ENCODE data around the gene SNX24. TPM values are rescaled to one million over a fixed set of nuclear protein-coding genes. Genes with fewer than 3 reads are reported as not detected.

The SNX24 gene
- polyA plus RNA-seq, 2 donors, result 29.5 to 49.6 TPM

DNA sequence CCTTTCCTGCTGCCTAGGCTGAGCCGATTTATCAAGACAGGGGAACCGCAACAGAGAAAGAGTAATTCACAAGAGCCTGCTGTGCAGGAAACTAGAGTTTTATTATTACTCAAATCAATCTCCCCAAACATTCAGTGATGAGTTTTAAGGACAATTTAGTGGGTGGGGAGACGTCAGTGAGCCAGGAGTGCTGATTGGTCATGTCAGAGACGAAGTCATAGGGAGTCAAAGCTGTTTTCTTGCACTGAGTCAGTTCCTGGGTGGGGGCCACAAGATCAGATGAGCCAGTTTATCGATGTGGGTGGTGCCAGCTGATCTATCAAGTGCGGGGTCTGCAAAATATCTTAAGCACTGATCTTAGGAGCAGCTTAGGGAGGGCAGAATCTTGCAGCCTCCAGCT lies 19.0 kb downstream of the SNX24 start:
- no peaks in the 10 kb centered on the region for H3K9me3 ChIP-seq (ENCODE audit: control insufficient read depth in 2 of 2, insufficient read depth in 1 of 2, low read depth in 1 of 2, low read length in 1 of 2)
- H3K4me3 ChIP-seq (ENCODE audit: low read depth in 1 of 2, low read length in 2 of 2), result no peak overlapping the region
- WGBS, 2 donors, result 85 to 86% methylated on average over 6 of the region's 6 CpGs

GRCh38 chr5:122864842-122865241 lies 19.4 kb downstream of the SNX24 start:
- no peaks in the 10 kb centered on the region for H3K27me3 ChIP-seq (ENCODE audit: control insufficient read depth in 1 of 2, insufficient read depth in 2 of 2, low read length in 2 of 2)
- H3K36me3 ChIP-seq (ENCODE audit: control insufficient read depth in 2 of 2, insufficient read depth in 2 of 2, low read length in 1 of 2), result peaks cover 2 to 4% of the 10 kb centered on the region in 2 donors
- H3K4me1 ChIP-seq (ENCODE audit: control insufficient read depth in 2 of 2, insufficient read depth in 2 of 2, low read length in 1 of 2), result no peaks in the 10 kb centered on the region
- H3K27ac ChIP-seq (ENCODE audit: low read depth in 2 of 2, low read length in 1 of 2), result no peak overlapping the region
- H3K9me3 ChIP-seq (ENCODE audit: control insufficient read depth in 2 of 2, insufficient read depth in 1 of 2, low read depth in 1 of 2, low read length in 1 of 2), result no peaks in the 10 kb centered on the region
- no peak overlapping the region for H3K4me3 ChIP-seq (ENCODE audit: low read depth in 1 of 2, low read length in 2 of 2)
- WGBS, 2 donors, result 93 to 95% methylated on average over 1 of the region's 1 CpG

More for the DNA sequence above, 19.0 kb downstream of the SNX24 start:
- H3K36me3 ChIP-seq (ENCODE audit: control insufficient read depth in 2 of 2, insufficient read depth in 2 of 2, low read length in 1 of 2), result peaks cover 2 to 4% of the 10 kb centered on the region in 2 donors
- H3K27ac ChIP-seq (ENCODE audit: low read depth in 2 of 2, low read length in 1 of 2), result no peak overlapping the region
- H3K27me3 ChIP-seq (ENCODE audit: control insufficient read depth in 1 of 2, insufficient read depth in 2 of 2, low read length in 2 of 2), result no peaks in the 10 kb centered on the region
- H3K4me1 ChIP-seq (ENCODE audit: control insufficient read depth in 2 of 2, insufficient read depth in 2 of 2, low read length in 1 of 2), result no peaks in the 10 kb centered on the region

GRCh38 chr5:122870219-122870856 lies 24.9 kb downstream of the SNX24 start:
- 78 to 86% methylated on average over 7 of the region's 7 CpGs for WGBS, 2 donors
- H3K4me1 ChIP-seq (ENCODE audit: control insufficient read depth in 2 of 2, insufficient read depth in 2 of 2, low read length in 1 of 2), result peaks cover 0 to 3% of the 10 kb centered on the region in 2 donors
- H3K27me3 ChIP-seq (ENCODE audit: control insufficient read depth in 1 of 2, insufficient read depth in 2 of 2, low read length in 2 of 2), result no peaks in the 10 kb centered on the region
- no peaks in the 10 kb centered on the region for H3K9me3 ChIP-seq (ENCODE audit: control insufficient read depth in 2 of 2, insufficient read depth in 1 of 2, low read depth in 1 of 2, low read length in 1 of 2)
- H3K36me3 ChIP-seq (ENCODE audit: control insufficient read depth in 2 of 2, insufficient read depth in 2 of 2, low read length in 1 of 2), result peaks cover 2 to 4% of the 10 kb centered on the region in 2 donors
- no peak overlapping the region for H3K4me3 ChIP-seq (ENCODE audit: low read depth in 1 of 2, low read length in 2 of 2)
- no peak overlapping the region for H3K27ac ChIP-seq (ENCODE audit: low read depth in 2 of 2, low read length in 1 of 2)

- Histone ChIP-seq H3K27ac (ENCODE audit: low read depth in 2 of 2, low read length in 1 of 2) (peak overlapping the region in 1 of 2 donors; percentile 42), H3K9me3 (ENCODE audit: control insufficient read depth in 2 of 2, insufficient read depth in 1 of 2, low read depth in 1 of 2, low read length in 1 of 2) (no peaks in the 10 kb centered on the region), H3K4me3 (ENCODE audit: low read depth in 1 of 2, low read length in 2 of 2) (no peak overlapping the region), H3K36me3 (ENCODE audit: control insufficient read depth in 2 of 2, insufficient read depth in 2 of 2, low read length in 1 of 2) (peaks cover 2 to 4% of the 10 kb centered on the region in 2 donors), H3K4me1 (ENCODE audit: control insufficient read depth in 2 of 2, insufficient read depth in 2 of 2, low read length in 1 of 2) (peaks cover 0 to 3% of the 10 kb centered on the region in 2 donors), H3K27me3 (ENCODE audit: control insufficient read depth in 1 of 2, insufficient read depth in 2 of 2, low read length in 2 of 2) (no peaks in the 10 kb centered on the region)
- WGBS, 2 donors, result 76 to 85% methylated on average over 8 of the region's 8 CpGs
Measured at GRCh38 chr5:122871661-122872060, 26.2 kb downstream of the SNX24 start.

- no peaks in the 10 kb centered on the region for H3K27me3 ChIP-seq (ENCODE audit: control insufficient read depth in 1 of 2, insufficient read depth in 2 of 2, low read length in 2 of 2)
- no peaks in the 10 kb centered on the region for H3K9me3 ChIP-seq (ENCODE audit: control insufficient read depth in 2 of 2, insufficient read depth in 1 of 2, low read depth in 1 of 2, low read length in 1 of 2)
- WGBS, 2 donors, result 75 to 77% methylated on average over 4 of the region's 4 CpGs
- peak overlapping the region in 1 of 2 donors; percentile 18 for H3K27ac ChIP-seq (ENCODE audit: low read depth in 2 of 2, low read length in 1 of 2)
- no peak overlapping the region for H3K4me3 ChIP-seq (ENCODE audit: low read depth in 1 of 2, low read length in 2 of 2)
- H3K4me1 ChIP-seq (ENCODE audit: control insufficient read depth in 2 of 2, insufficient read depth in 2 of 2, low read length in 1 of 2), result peaks cover 0 to 3% of the 10 kb centered on the region in 2 donors
- H3K36me3 ChIP-seq (ENCODE audit: control insufficient read depth in 2 of 2, insufficient read depth in 2 of 2, low read length in 1 of 2), result peaks cover 0 to 3% of the 10 kb centered on the region in 2 donors
Measured at GRCh38 chr5:122874179-122874875, 28.9 kb downstream of the SNX24 start.

DNA sequence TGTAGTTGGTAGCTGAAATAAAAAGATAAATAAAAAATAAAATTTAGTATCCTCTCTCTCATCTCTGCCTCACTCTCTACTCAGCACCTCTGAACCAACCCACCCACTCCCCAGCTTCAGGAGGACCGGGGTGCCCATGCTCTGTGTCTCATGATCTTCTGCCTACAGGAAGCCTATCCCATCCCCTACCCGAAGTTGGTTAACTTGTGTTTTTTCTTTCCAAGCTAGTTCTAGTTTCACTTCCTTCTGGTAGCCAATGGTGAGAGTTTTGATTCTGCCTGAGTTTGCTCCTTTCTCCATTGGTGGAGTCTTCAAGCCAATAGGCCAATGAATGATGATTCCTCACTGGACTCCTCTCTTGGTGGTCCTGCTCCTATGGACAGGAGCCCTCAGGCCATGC lies 32.1 kb downstream of the SNX24 start:
- H3K4me3 ChIP-seq (ENCODE audit: low read depth in 1 of 2, low read length in 2 of 2), result no peak overlapping the region
- H3K27ac ChIP-seq (ENCODE audit: low read depth in 2 of 2, low read length in 1 of 2), result no peak overlapping the region
- H3K9me3 ChIP-seq (ENCODE audit: control insufficient read depth in 2 of 2, insufficient read depth in 1 of 2, low read depth in 1 of 2, low read length in 1 of 2), result no peaks in the 10 kb centered on the region
- peaks cover 0 to 3% of the 10 kb centered on the region in 2 donors for H3K36me3 ChIP-seq (ENCODE audit: control insufficient read depth in 2 of 2, insufficient read depth in 2 of 2, low read length in 1 of 2)
- H3K27me3 ChIP-seq (ENCODE audit: control insufficient read depth in 1 of 2, insufficient read depth in 2 of 2, low read length in 2 of 2), result no peaks in the 10 kb centered on the region
- 75 to 86% methylated on average over 2 of the region's 2 CpGs for WGBS, 2 donors
- H3K4me1 ChIP-seq (ENCODE audit: control insufficient read depth in 2 of 2, insufficient read depth in 2 of 2, low read length in 1 of 2), result no peaks in the 10 kb centered on the region

DNA sequence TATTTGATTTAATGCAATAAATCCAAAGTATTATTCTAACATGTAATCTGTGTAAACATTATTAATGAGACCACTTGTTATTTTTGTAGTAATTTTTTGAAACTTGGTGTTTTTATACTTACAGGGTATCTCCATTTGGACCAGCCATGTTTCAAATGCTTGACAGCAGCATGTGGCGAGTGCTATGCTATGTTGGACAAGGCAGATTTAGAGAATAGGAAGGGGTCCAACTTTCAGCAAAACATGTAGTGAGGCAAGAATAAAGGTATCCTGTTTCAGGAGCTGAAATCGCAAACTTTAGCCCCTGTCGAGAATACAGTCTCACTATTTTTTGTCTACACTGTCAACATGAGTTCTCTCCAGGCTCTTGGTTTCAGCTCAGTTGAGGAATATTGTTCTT lies 33.7 kb downstream of the SNX24 start:
- Histone ChIP-seq H3K4me1 (ENCODE audit: control insufficient read depth in 2 of 2, insufficient read depth in 2 of 2, low read length in 1 of 2) (no peaks in the 10 kb centered on the region), H3K9me3 (ENCODE audit: control insufficient read depth in 2 of 2, insufficient read depth in 1 of 2, low read depth in 1 of 2, low read length in 1 of 2) (no peaks in the 10 kb centered on the region), H3K27ac (ENCODE audit: low read depth in 2 of 2, low read length in 1 of 2) (no peak overlapping the region), H3K27me3 (ENCODE audit: control insufficient read depth in 1 of 2, insufficient read depth in 2 of 2, low read length in 2 of 2) (no peaks in the 10 kb centered on the region), H3K4me3 (ENCODE audit: low read depth in 1 of 2, low read length in 2 of 2) (no peak overlapping the region), H3K36me3 (ENCODE audit: control insufficient read depth in 2 of 2, insufficient read depth in 2 of 2, low read length in 1 of 2) (peaks cover 0 to 3% of the 10 kb centered on the region in 2 donors)
- 95 to 100% methylated on average over 3 of the region's 3 CpGs for WGBS, 2 donors

DNA sequence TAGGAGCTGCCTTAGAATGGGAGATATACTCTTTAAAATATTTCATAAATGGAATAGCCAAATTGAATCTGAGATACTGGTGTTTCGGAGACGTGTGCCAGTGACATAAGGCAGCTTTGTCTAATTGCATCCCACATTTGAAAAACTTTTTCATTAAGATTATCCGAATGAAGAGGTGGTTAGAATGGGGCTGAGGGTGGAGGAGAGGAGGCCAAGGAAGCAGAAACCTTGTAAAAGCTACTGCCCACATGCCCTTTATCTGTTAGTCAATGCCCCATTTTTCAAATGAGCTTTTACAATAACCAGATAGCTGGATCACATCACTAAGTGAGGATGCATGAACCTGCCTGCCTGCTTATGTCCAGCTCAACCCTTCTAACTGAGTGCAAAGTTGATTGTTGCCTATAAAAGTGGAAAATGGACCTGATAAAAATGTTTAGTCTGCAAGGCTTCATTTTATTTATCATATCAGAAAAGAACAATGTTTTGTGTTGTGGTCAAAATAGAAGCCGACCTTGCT lies 34.8 kb downstream of the SNX24 start:
- Histone ChIP-seq H3K27ac (ENCODE audit: low read depth in 2 of 2, low read length in 1 of 2) (no peak overlapping the region), H3K9me3 (ENCODE audit: control insufficient read depth in 2 of 2, insufficient read depth in 1 of 2, low read depth in 1 of 2, low read length in 1 of 2) (no peaks in the 10 kb centered on the region), H3K4me1 (ENCODE audit: control insufficient read depth in 2 of 2, insufficient read depth in 2 of 2, low read length in 1 of 2) (peaks cover 0 to 3% of the 10 kb centered on the region in 2 donors), H3K36me3 (ENCODE audit: control insufficient read depth in 2 of 2, insufficient read depth in 2 of 2, low read length in 1 of 2) (peaks cover 0 to 3% of the 10 kb centered on the region in 2 donors), H3K4me3 (ENCODE audit: low read depth in 1 of 2, low read length in 2 of 2) (no peak overlapping the region), H3K27me3 (ENCODE audit: control insufficient read depth in 1 of 2, insufficient read depth in 2 of 2, low read length in 2 of 2) (no peaks in the 10 kb centered on the region)
- WGBS, 2 donors, result 92 to 94% methylated on average over 4 of the region's 4 CpGs

- peaks cover 0 to 3% of the 10 kb centered on the region in 2 donors for H3K36me3 ChIP-seq (ENCODE audit: control insufficient read depth in 2 of 2, insufficient read depth in 2 of 2, low read length in 1 of 2)
- no peak overlapping the region for H3K27ac ChIP-seq (ENCODE audit: low read depth in 2 of 2, low read length in 1 of 2)
- no peaks in the 10 kb centered on the region for H3K9me3 ChIP-seq (ENCODE audit: control insufficient read depth in 2 of 2, insufficient read depth in 1 of 2, low read depth in 1 of 2, low read length in 1 of 2)
- H3K4me1 ChIP-seq (ENCODE audit: control insufficient read depth in 2 of 2, insufficient read depth in 2 of 2, low read length in 1 of 2), result peaks cover 0 to 3% of the 10 kb centered on the region in 2 donors
- no peak overlapping the region for H3K4me3 ChIP-seq (ENCODE audit: low read depth in 1 of 2, low read length in 2 of 2)
- 70 to 85% methylated on average over 3 of the region's 3 CpGs for WGBS, 2 donors
- no peaks in the 10 kb centered on the region for H3K27me3 ChIP-seq (ENCODE audit: control insufficient read depth in 1 of 2, insufficient read depth in 2 of 2, low read length in 2 of 2)
Measured at GRCh38 chr5:122880749-122881148, 35.3 kb downstream of the SNX24 start.

All from esophagus (tissue), 2 donors.